Measurements from ENCODE around the gene CAPNS1.

CAPNS1 gene

GRCh38 chr19:36139473-36140303, at the start of gene CAPNS1:
CAPNS1 (plus strand) TSS chr19:36140066; CDS start chr19:36141012, 946 bp downstream.
- DNase-seq = peak; percentile 94 to 96

- DNase-seq = no peak
Observed at GRCh38 chr19:36090910-36091695, 48.8 kb upstream of the CAPNS1 start.

GRCh38 chr19:36092566-36092965, 47.3 kb upstream of the CAPNS1 start:
- DNase-seq = no peak

- DNase-seq = peak; percentile 38 to 51
Observed at GRCh38 chr19:36093146-36093662, 46.7 kb upstream of the CAPNS1 start.

GRCh38 chr19:36093687-36094086, 46.2 kb upstream of the CAPNS1 start:
- no peak for DNase-seq

GRCh38 chr19:36097036-36097435, 42.8 kb upstream of the CAPNS1 start:
- DNase-seq = no peak

- no peak for DNase-seq
Observed at GRCh38 chr19:36099166-36099785, 40.6 kb upstream of the CAPNS1 start.

- no peak for DNase-seq
Observed at GRCh38 chr19:36100476-36100875, 39.4 kb upstream of the CAPNS1 start.

- no peak for DNase-seq
Observed at GRCh38 chr19:36101550-36102327, 38.1 kb upstream of the CAPNS1 start.

- DNase-seq = no peak
Observed at GRCh38 chr19:36103040-36103626, 36.7 kb upstream of the CAPNS1 start.

GRCh38 chr19:36103842-36104552, 35.9 kb upstream of the CAPNS1 start:
- no peak for DNase-seq

GRCh38 chr19:36106441-36106840, 33.4 kb upstream of the CAPNS1 start:
- no peak for DNase-seq

- no peak for DNase-seq
Observed at GRCh38 chr19:36106991-36107390, 32.9 kb upstream of the CAPNS1 start.

- no peak for DNase-seq
Observed at GRCh38 chr19:36108684-36109083, 31.2 kb upstream of the CAPNS1 start.

- DNase-seq = no peak
Observed at GRCh38 chr19:36110487-36111199, 29.2 kb upstream of the CAPNS1 start, which contains the start of gene OVOL3. OVOL3 (plus strand) TSS chr19:36111143; CDS start chr19:36111203, 60 bp downstream.

GRCh38 chr19:36111200-36111539, 28.7 kb upstream of the CAPNS1 start:
- DNase-seq = no peak

- no peak for DNase-seq
Observed at GRCh38 chr19:36112678-36113077, 27.2 kb upstream of the CAPNS1 start.

- DNase-seq = no peak
Observed at GRCh38 chr19:36113425-36113824, 26.4 kb upstream of the CAPNS1 start.

GRCh38 chr19:36113894-36114720, 25.8 kb upstream of the CAPNS1 start:
- DNase-seq = peak in 1 of 2 experiments; percentile 37
